Fibroblast of the aortic adventitia (primary cell): Measurements from ENCODE around the gene MRPS6. TPM values are rescaled to one million over a fixed set of nuclear protein-coding genes. Genes with fewer than 3 reads are reported as not detected.

Source experiments
- DNase-seq: peaks from one replicate; pipeline ENCODE4 v3.0.0-alpha.2; 2010; ENCODE audit warnings: low read depth
- H3K4me3 ChIP-seq: 2 replicates; pipeline ENCODE4 v1.5.1; 2011; ENCODE audit warnings: low read depth, mild to moderate bottlenecking, control low read depth, low read length, moderate library complexity
- total RNA-seq: library from RNA; depleted of rRNA; stranded (reverse); fragments of >200 nt; gene quantifications from 2 replicates; pipeline ENCODE4 v1.2.3, GENCODE V29; 2012; ENCODE audit warnings: low replicate concordance
- TF ChIP-seq, protein P1 (sequence below): IDR thresholded peaks from 2 replicates; pipeline ENCODE4 v1.5.1; 2011; ENCODE audit warnings: mild to moderate bottlenecking, low read length, control low read depth, inconsistent platforms; ENCODE audit not compliant: insufficient read depth

Gene MRPS6
- total RNA-seq, 1 donor, result 78.1 TPM

DNA sequence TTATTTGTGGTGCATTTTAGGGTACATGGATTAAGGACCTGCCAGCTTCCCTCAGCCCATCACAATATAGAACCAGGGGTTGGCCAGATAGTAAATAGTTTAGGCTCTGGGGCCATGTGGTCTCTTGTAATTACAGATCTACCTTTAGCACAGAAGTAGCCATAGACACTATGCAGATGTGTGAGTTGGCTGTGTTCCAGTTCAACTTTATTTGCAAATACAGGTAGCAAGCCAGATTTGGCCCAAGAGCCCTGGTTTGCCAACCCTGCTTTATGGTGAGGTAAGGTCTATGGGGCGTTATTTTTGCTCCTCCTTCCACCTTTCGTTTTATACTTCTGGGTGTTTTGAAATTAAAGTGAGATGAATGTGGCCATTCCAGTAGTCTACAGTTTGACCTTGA, 48.7 kb downstream of the MRPS6 start:
- no peak overlapping the region for H3K4me3 ChIP-seq
- TF ChIP-seq, protein P1, sequence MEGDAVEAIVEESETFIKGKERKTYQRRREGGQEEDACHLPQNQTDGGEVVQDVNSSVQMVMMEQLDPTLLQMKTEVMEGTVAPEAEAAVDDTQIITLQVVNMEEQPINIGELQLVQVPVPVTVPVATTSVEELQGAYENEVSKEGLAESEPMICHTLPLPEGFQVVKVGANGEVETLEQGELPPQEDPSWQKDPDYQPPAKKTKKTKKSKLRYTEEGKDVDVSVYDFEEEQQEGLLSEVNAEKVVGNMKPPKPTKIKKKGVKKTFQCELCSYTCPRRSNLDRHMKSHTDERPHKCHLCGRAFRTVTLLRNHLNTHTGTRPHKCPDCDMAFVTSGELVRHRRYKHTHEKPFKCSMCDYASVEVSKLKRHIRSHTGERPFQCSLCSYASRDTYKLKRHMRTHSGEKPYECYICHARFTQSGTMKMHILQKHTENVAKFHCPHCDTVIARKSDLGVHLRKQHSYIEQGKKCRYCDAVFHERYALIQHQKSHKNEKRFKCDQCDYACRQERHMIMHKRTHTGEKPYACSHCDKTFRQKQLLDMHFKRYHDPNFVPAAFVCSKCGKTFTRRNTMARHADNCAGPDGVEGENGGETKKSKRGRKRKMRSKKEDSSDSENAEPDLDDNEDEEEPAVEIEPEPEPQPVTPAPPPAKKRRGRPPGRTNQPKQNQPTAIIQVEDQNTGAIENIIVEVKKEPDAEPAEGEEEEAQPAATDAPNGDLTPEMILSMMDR, result no peak
- no peak for DNase-seq

DNA sequence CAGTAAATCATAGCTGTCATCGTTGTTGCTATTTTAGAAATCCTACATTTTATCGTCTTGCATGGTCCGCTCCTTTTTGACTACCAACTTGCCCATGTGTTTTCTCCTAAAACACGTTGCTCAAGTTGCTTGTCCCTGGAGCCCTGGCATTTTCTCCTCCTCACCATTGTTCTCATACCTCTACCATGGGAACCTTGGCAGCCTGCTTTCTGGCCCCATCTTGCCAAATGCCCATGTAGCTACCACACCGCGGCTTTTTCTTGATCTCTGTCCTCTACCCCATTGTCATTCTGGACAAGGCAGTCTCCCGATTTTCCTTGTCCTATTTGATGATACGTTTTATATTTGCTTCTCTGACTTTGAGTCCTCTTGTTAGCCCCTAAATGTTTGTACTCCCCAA, 50.2 kb downstream of the MRPS6 start:
- TF ChIP-seq, protein P1, result no peak
- no peak for DNase-seq
- H3K4me3 ChIP-seq, result no peak overlapping the region

- peak; percentile 21 for DNase-seq
- TF ChIP-seq, protein P1, result no peak
- no peak overlapping the region for H3K4me3 ChIP-seq
Measured at GRCh38 chr21:34126269-34126668, 52.9 kb downstream of the MRPS6 start.

GRCh38 chr21:34126691-34127090, 53.3 kb downstream of the MRPS6 start:
- TF ChIP-seq, protein P1, result no peak
- DNase-seq, result peak; percentile 71
- no peak overlapping the region for H3K4me3 ChIP-seq

- TF ChIP-seq, protein P1, result no peak
- H3K4me3 ChIP-seq, result no peak overlapping the region
- DNase-seq, result peak; percentile 22
Measured at GRCh38 chr21:34128124-34128523, 54.7 kb downstream of the MRPS6 start.

DNA sequence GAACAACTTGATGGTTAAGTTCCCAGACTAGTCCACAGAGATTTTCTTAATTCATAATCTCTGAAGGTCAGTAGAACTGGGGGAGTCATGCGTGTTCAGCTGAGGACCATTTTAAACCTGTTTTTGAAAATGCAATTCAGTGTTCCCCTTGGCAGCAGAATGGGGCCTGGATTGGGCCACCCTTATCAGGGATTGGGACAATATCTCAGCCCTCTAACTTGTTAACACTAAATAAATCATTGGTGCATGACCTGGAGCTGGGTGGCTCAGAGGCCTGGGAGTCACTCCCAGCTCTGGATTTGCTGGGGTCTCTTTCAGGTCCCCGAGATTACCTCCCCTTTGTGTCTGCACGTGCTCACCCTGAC, 55.3 kb downstream of the MRPS6 start:
- TF ChIP-seq, protein P1, result no peak
- no peak overlapping the region for H3K4me3 ChIP-seq
- DNase-seq, result peak; percentile 23

GRCh38 chr21:34129039-34129891, 55.9 kb downstream of the MRPS6 start:
- DNase-seq, result peak; percentile 88
- peak overlapping the region; percentile 32 for H3K4me3 ChIP-seq
- TF ChIP-seq, protein P1, result peak; percentile 67
